PC-9 (cell line): ENCODE data around the gene PDE6C. TPM values are rescaled to one million over a fixed set of nuclear protein-coding genes. Genes with fewer than 3 reads are reported as not detected.

Experiments used
- BruUV-seq: library from RNA; stranded (reverse); fragments of 400-500 nt; replicated peaks from 2 replicates; lab custom pipeline; 2021; lab: Mats Ljungman, UMichigan
- CTCF ChIA-PET: fragments of 300-600 bp; sonication (Branson Sonifier 250); formaldehyde crosslinking; loops from one replicate; lab custom pipeline; 2022; ENCODE audit warnings: antibody characterized with exemption; lab: Charles Lee
- POLR2A ChIA-PET: fragments of 300-600 bp; sonication (Branson Sonifier 250); formaldehyde crosslinking; loops from one replicate; lab custom pipeline; 2022; ENCODE audit warnings: antibody characterized with exemption; ENCODE audit not compliant: unreplicated experiment; lab: Charles Lee
- DNase-seq, 2 experiments: peaks; one replicate each; pipeline versions ENCODE4 v3.0.0 to v3.0.0-alpha.2; 2015 to 2022; ENCODE audit warnings: mixed read lengths in 1 of 2
- H2AFZ ChIP-seq: fragments of 200-600 bp; sonication (generic); 2 replicates; pipeline ENCODE4 v1.8.1; 2017; ENCODE audit warnings: antibody characterized with exemption
- H3F3A ChIP-seq: fragments of 200-600 bp; sonication (generic); 2 replicates; pipeline ENCODE4 v1.8.1; 2017; ENCODE audit warnings: antibody characterized with exemption, mild to moderate bottlenecking, low read depth; ENCODE audit not compliant: insufficient read depth
- H3K27ac ChIP-seq: fragments of 200-600 bp; sonication (generic); 2 replicates; pipeline ENCODE4 v1.6.1; 2016; ENCODE audit warnings: mixed run types
- H3K27me3 ChIP-seq: fragments of 200-600 bp; sonication (generic); 2 replicates; pipeline ENCODE4 v1.6.1; 2016; ENCODE audit warnings: low read depth, mixed run types; ENCODE audit not compliant: insufficient read depth
- H3K36me3 ChIP-seq: fragments of 200-600 bp; sonication (generic); 2 replicates; pipeline ENCODE4 v1.6.1; 2016; ENCODE audit warnings: low read depth, mixed run types
- H3K4me1 ChIP-seq: fragments of 200-600 bp; sonication (generic); replicated peaks from 2 replicates; pipeline ENCODE4 v1.6.1; 2016; ENCODE audit warnings: mixed run types; ENCODE audit not compliant: insufficient read depth
- H3K4me2 ChIP-seq: fragments of 200-600 bp; sonication (generic); 2 replicates; pipeline ENCODE4 v1.6.1; 2017; ENCODE audit warnings: mixed run types
- H3K4me3 ChIP-seq: fragments of 200-600 bp; sonication (generic); 2 replicates; pipeline ENCODE4 v1.6.1; 2016; ENCODE audit warnings: mixed run types
- H3K79me2 ChIP-seq: fragments of 200-600 bp; sonication (generic); 2 replicates; pipeline ENCODE4 v1.6.1; 2017; ENCODE audit warnings: low read depth, mixed run types
- H3K9me2 ChIP-seq: fragments of 200-600 bp; sonication (generic); 2 replicates; pipeline ENCODE4 v1.8.1; 2017; ENCODE audit warnings: mild to moderate bottlenecking; ENCODE audit not compliant: insufficient read depth
- H3K9me3 ChIP-seq: fragments of 200-600 bp; sonication (generic); 2 replicates; pipeline ENCODE4 v1.8.1; 2016; ENCODE audit warnings: low read depth; ENCODE audit not compliant: insufficient read depth
- H4K20me1 ChIP-seq: fragments of 200-600 bp; sonication (generic); 2 replicates; pipeline ENCODE4 v1.8.1; 2017; ENCODE audit not compliant: insufficient read depth
- EZH2 ChIP-seq: fragments of 200-600 bp; sonication (generic); IDR thresholded peaks from 2 replicates; pipeline ENCODE4 v1.8.0; 2017; ENCODE audit warnings: antibody characterized with exemption, low read depth
- intact Hi-C: fragments of 100-400 bp; cut with micrococcal nuclease; formaldehyde crosslinking; loops from one replicate; pipeline ENCODE4 v1.10.0; 2022; ENCODE audit not compliant: unreplicated experiment
- total RNA-seq: library from RNA; stranded (reverse); gene quantifications from 2 replicates; pipeline ENCODE4 v1.2.3, GENCODE V29; 2021
- TF ChIP-seq, protein P1 (sequence below): fragments of 200-600 bp; sonication (generic); conservative IDR thresholded peaks from 2 replicates; pipeline ENCODE4 v1.6.1; 2017; ENCODE audit warnings: mixed run types, antibody characterized with exemption, mild to moderate bottlenecking, moderate library complexity

PDE6C gene
- total RNA-seq, 1 experiment from 2014 or later: not detected

DNA sequence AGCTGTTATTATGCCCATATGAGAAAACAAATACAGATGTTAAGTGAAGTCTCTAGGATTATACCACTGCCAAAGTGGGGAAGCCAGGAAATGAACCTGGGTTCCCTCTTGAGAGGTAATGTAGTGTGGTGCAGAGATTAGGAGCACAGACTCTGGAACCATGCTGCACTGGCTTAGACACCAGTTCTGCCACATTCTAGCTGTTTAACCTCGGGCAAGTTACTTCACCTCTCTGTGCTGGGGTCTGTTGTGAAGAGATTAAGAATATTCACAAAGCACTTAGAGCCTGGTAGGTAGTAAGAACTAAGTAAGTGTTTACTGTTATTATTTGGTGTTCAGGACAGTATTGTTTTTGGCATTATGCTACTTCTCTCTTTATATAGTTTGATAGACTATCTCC is 41.9 kb downstream of the PDE6C start:
- H3K9me2 ChIP-seq: no peaks in the 10 kb centered on the region
- peaks cover 18% of the 10 kb centered on the region for H3K4me1 ChIP-seq
- POLR2A ChIA-PET: no interaction called here
- no peak overlapping the region for H3K4me2 ChIP-seq
- no TSS peak for BruUV-seq
- no peaks in the 10 kb centered on the region; the same call in 1 of the 2 replicates for H3F3A ChIP-seq
- no peak overlapping the region for H3K4me3 ChIP-seq
- H3K36me3 ChIP-seq: no peaks in the 10 kb centered on the region
- DNase-seq: no peak
- CTCF ChIA-PET: no interaction called here
- H3K27ac ChIP-seq: no peak overlapping the region
- TF ChIP-seq, protein P1, sequence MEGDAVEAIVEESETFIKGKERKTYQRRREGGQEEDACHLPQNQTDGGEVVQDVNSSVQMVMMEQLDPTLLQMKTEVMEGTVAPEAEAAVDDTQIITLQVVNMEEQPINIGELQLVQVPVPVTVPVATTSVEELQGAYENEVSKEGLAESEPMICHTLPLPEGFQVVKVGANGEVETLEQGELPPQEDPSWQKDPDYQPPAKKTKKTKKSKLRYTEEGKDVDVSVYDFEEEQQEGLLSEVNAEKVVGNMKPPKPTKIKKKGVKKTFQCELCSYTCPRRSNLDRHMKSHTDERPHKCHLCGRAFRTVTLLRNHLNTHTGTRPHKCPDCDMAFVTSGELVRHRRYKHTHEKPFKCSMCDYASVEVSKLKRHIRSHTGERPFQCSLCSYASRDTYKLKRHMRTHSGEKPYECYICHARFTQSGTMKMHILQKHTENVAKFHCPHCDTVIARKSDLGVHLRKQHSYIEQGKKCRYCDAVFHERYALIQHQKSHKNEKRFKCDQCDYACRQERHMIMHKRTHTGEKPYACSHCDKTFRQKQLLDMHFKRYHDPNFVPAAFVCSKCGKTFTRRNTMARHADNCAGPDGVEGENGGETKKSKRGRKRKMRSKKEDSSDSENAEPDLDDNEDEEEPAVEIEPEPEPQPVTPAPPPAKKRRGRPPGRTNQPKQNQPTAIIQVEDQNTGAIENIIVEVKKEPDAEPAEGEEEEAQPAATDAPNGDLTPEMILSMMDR: no peak
- TF ChIP-seq EZH2: no peak
- H2AFZ ChIP-seq: no peak overlapping the region
- H3K79me2 ChIP-seq: no peaks in the 10 kb centered on the region
- intact Hi-C loops: no loop called here
- no peaks in the 10 kb centered on the region for H3K9me3 ChIP-seq
- H4K20me1 ChIP-seq: no peaks in the 10 kb centered on the region
- H3K27me3 ChIP-seq: no peaks in the 10 kb centered on the region

DNA sequence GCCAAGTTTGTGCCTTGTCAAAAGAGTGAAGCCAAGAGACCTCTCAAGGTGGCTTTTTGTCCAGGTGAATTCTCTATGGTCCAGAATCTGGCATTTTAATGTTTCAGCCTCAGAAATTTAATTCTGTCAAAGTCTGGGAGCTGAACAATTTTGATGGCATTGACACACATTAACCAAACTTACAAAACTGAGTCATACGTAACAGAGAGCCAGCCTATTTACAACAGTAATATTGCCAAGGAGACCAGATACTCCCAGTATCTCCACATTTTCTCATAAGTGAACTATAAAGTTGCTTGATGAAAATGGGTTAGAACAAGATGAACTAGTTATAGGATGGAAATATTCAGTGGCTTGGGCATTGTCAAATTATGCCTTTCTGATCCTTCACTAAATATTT is 43.8 kb downstream of the PDE6C start:
- no peaks in the 10 kb centered on the region for H3F3A ChIP-seq
- no peak for DNase-seq
- BruUV-seq: no TSS peak
- H3K79me2 ChIP-seq: no peaks in the 10 kb centered on the region
- ChIA-PET POLR2A (no interaction called here), CTCF (no interaction called here)
- H3K9me2 ChIP-seq: no peaks in the 10 kb centered on the region
- H3K4me1 ChIP-seq: peaks cover 18% of the 10 kb centered on the region
- intact Hi-C loops: no loop called here
- H3K4me3 ChIP-seq: no peak overlapping the region
- H3K4me2 ChIP-seq: no peak overlapping the region
- no peaks in the 10 kb centered on the region for H4K20me1 ChIP-seq
- H3K9me3 ChIP-seq: no peaks in the 10 kb centered on the region
- no peaks in the 10 kb centered on the region for H3K36me3 ChIP-seq
- no peak overlapping the region for H2AFZ ChIP-seq
- TF ChIP-seq, protein P1: no peak
- TF ChIP-seq EZH2: no peak
- no peak overlapping the region for H3K27ac ChIP-seq
- no peaks in the 10 kb centered on the region for H3K27me3 ChIP-seq

DNA sequence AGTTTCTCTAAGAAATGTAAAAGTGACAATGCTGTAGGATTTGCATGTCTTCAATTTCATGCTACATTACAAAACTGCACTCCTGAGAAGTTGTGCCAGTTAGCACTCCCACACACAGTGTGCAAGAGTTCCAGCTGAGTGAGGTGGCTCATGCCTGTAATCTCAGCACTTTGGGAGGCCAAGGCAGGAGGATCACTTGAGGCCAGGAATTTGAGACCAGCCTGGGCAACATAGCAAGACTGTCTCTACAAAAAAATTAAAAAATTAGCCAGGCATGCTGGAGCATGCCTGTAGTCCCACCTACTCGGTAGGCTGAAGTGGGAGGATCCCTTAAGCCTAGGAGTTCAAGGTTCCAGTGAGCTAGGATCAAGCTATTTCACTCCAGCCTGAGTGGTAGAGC is 45.4 kb downstream of the PDE6C start:
- ChIA-PET CTCF (no interaction called here), POLR2A (interaction anchor here (0.7 kb wide), 1 partner anchor 141 kb away, joined by 14 read pairs; no protein-coding TSS in a partner anchor)
- no peak for TF ChIP-seq EZH2
- TF ChIP-seq, protein P1: no peak
- H3K4me2 ChIP-seq: no peak overlapping the region
- H3K4me1 ChIP-seq: peaks cover 11% of the 10 kb centered on the region
- no peak overlapping the region for H3K27ac ChIP-seq
- no peak overlapping the region for H3K4me3 ChIP-seq
- no peaks in the 10 kb centered on the region for H3K36me3 ChIP-seq
- DNase-seq: no peak
- H3F3A ChIP-seq: no peaks in the 10 kb centered on the region
- H3K27me3 ChIP-seq: no peaks in the 10 kb centered on the region
- H4K20me1 ChIP-seq: no peaks in the 10 kb centered on the region
- intact Hi-C loops: no loop called here
- H2AFZ ChIP-seq: no peak overlapping the region
- H3K9me2 ChIP-seq: no peaks in the 10 kb centered on the region
- H3K79me2 ChIP-seq: no peaks in the 10 kb centered on the region
- no peaks in the 10 kb centered on the region for H3K9me3 ChIP-seq
- no TSS peak for BruUV-seq
